HepG2 (cell line): Measurements from ENCODE around the gene NPFFR1. TPM values are rescaled to one million over a fixed set of nuclear protein-coding genes. Genes with fewer than 3 reads are reported as not detected.

ENCODE experiments used
- FOSL1 ChIP-seq: sonication (generic); formaldehyde crosslinking; IDR thresholded peaks from 2 replicates; pipeline ENCODE4 v1.9.0; 2021; ENCODE audit warnings: missing genetic modification reagents, borderline replicate concordance
- GATAD2A ChIP-seq: IDR thresholded peaks from 2 replicates; pipeline ENCODE4 v1.6.1; 2016
- NR2C2 ChIP-seq: sonication (generic); formaldehyde crosslinking; IDR thresholded peaks from 2 replicates; pipeline ENCODE4 v1.4.0; 2020; ENCODE audit warnings: missing genetic modification reagents, mild to moderate bottlenecking, moderate library complexity, borderline replicate concordance
- SMC3 ChIP-seq: IDR thresholded peaks from 2 replicates; pipeline ENCODE4 v1.6.1; 2011; ENCODE audit warnings: low read length, improper control_type of control experiment
- SP2 ChIP-seq: sonication (generic); formaldehyde crosslinking; IDR thresholded peaks from 2 replicates; pipeline ENCODE4 v1.5.1; 2020; ENCODE audit warnings: mild to moderate bottlenecking, missing genetic modification reagents
- TBX2 ChIP-seq: sonication (generic); formaldehyde crosslinking; IDR thresholded peaks from 2 replicates; pipeline ENCODE4 v1.5.0; 2020; ENCODE audit warnings: missing genetic modification reagents, mild to moderate bottlenecking, borderline replicate concordance
- ZGPAT ChIP-seq: IDR thresholded peaks from 2 replicates; pipeline ENCODE4 v1.6.1; 2016; ENCODE audit warnings: mild to moderate bottlenecking
- ZNF121 ChIP-seq: sonication (generic); formaldehyde crosslinking; IDR thresholded peaks from 2 replicates; pipeline ENCODE4 v1.5.0; 2020; ENCODE audit warnings: mild to moderate bottlenecking, missing genetic modification reagents
- ZNF552 ChIP-seq: sonication (generic); formaldehyde crosslinking; IDR thresholded peaks from 2 replicates; pipeline ENCODE4 v1.9.0; 2022; ENCODE audit warnings: missing genetic modification reagents, mild to moderate bottlenecking, borderline replicate concordance
- ZNF891 ChIP-seq: sonication (generic); formaldehyde crosslinking; IDR thresholded peaks from 2 replicates; pipeline ENCODE4 v1.5.0; 2020; ENCODE audit warnings: mild to moderate bottlenecking, missing genetic modification reagents
- ZSCAN12 ChIP-seq: sonication (generic); formaldehyde crosslinking; IDR thresholded peaks from 2 replicates; pipeline ENCODE4 v1.9.0; 2021; ENCODE audit warnings: mild to moderate bottlenecking, missing genetic modification reagents
- polyA plus RNA-seq, 8 experiments: library from polyadenylated mRNA; depleted of rRNA in 3 of 8; stranded (reverse) in 7 of 8; unstranded in 1 of 8; fragments of >200 nt; fragmentation: Illumina TruSeq in 4 of 8; extraction: Trizol in 4 of 8; gene quantifications; 2 replicates each; pipeline versions ENCODE4 v1.2.1 to v1.2.3, GENCODE V29; 2011 to 2016; ENCODE audit warnings: low read depth in 4 of 8, missing spikeins in 1 of 8, mixed read lengths in 1 of 8; ENCODE audit not compliant: insufficient read depth in 1 of 8
- total RNA-seq, 5 experiments: library from RNA; depleted of rRNA; stranded (reverse); fragments of >200 nt; fragmentation: Illumina TruSeq; extraction: Trizol; gene quantifications; 2 replicates each; pipeline ENCODE4 v1.2.3, GENCODE V29; 2016; ENCODE audit warnings: low read depth in 1 of 5
- TF ChIP-seq, protein P1 (sequence below): sonication (generic); formaldehyde crosslinking; IDR thresholded peaks from 2 replicates; pipeline ENCODE4 v1.8.0; 2022; ENCODE audit warnings: missing genetic modification reagents, mild to moderate bottlenecking, moderate library complexity, borderline replicate concordance
- TF ChIP-seq, protein P2 (sequence below): sonication (generic); IDR thresholded peaks from 2 replicates; pipeline ENCODE4 v1.6.1; 2016; ENCODE audit warnings: low read depth, borderline replicate concordance
- TF ChIP-seq, protein P3 (sequence below), 2 experiments: sonication (generic) in 1 of 2; formaldehyde crosslinking in 1 of 2; IDR thresholded peaks; 2 replicates each; pipeline versions ENCODE4 v1.5.1 to v1.6.1; 2011 to 2020; ENCODE audit warnings: borderline replicate concordance in 1 of 2, low read depth in 1 of 2, low read length in 1 of 2, mild to moderate bottlenecking in 1 of 2, missing genetic modification reagents in 1 of 2, moderate library complexity in 1 of 2
- TF ChIP-seq, protein P4 (sequence below): sonication (generic); formaldehyde crosslinking; IDR thresholded peaks from 2 replicates; pipeline ENCODE4 v1.4.0; 2020; ENCODE audit warnings: missing genetic modification reagents

NPFFR1 gene
- total and polyA plus RNA-seq, 2 of the 13 experiments (the other 11 are each of a cell fraction or from before 2014, with no cell fraction given) = under 0.01 TPM; not detected in 1

DNA sequence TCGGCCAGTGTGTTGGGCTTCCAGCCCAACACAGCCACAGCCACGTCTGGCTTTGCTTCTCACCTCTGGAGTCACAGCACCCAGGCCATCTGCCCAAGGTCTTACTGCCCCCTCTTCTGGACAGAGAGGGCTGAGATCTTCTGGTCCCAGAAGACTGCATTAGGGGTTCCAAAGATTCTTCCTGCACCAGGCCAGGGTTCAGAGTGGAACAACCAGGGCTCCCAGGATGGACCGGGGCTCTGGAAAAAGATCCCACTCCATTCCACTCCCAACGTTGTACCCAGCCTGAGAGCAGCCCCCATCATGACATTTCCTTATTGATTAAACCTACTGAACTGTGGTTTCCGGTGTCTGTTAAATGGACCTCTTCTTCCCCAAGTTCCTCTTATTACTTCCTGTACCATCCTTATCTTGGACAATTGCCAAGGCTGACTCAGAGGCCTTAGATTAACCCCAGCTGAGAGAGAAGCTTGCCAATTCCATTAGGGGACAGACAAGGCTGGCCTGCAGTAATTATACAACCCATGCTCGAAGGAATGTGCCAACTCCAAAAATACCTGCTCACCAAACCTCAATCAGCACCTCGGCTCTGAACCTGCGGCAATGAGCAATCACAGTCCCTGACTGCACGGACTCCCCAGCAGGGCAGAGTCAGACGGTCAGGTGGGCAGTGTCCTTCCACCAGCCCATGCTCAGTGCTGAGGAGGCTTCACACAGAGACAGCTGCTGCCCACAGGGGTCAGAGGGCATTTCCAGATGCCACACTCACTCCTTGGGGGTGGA lies 47.9 kb upstream of the NPFFR1 start (continued):
- TF ChIP-seq, protein P1, sequence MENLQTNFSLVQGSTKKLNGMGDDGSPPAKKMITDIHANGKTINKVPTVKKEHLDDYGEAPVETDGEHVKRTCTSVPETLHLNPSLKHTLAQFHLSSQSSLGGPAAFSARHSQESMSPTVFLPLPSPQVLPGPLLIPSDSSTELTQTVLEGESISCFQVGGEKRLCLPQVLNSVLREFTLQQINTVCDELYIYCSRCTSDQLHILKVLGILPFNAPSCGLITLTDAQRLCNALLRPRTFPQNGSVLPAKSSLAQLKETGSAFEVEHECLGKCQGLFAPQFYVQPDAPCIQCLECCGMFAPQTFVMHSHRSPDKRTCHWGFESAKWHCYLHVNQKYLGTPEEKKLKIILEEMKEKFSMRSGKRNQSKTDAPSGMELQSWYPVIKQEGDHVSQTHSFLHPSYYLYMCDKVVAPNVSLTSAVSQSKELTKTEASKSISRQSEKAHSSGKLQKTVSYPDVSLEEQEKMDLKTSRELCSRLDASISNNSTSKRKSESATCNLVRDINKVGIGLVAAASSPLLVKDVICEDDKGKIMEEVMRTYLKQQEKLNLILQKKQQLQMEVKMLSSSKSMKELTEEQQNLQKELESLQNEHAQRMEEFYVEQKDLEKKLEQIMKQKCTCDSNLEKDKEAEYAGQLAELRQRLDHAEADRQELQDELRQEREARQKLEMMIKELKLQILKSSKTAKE (CRISPR knock-in tag) = 0 out of 2 replicates have a peak, but pooled peaks have one; percentile 23
- TF ChIP-seq TBX2 (CRISPR knock-in tag) (peak; percentile 16; the same call in 1 of the 2 replicates), ZNF891 (CRISPR knock-in tag) (no peak), ZGPAT (CRISPR knock-in tag) (no peak), ZNF121 (CRISPR knock-in tag) (peak; percentile 46; the same call in 1 of the 2 replicates), SMC3 (peak; percentile 42; the same call in 1 of the 2 replicates), NR2C2 (CRISPR knock-in tag) (peak; percentile 79), FOSL1 (CRISPR knock-in tag) (peak; percentile 23; the same call in 1 of the 2 replicates), ZSCAN12 (CRISPR knock-in tag) (no peak), ZNF552 (CRISPR knock-in tag) (0 out of 2 replicates have a peak, but pooled peaks have one; percentile 34), SP2 (CRISPR knock-in tag) (no peak), GATAD2A (CRISPR knock-in tag) (peak; percentile 34; the same call in 1 of the 2 replicates)
- TF ChIP-seq, protein P2, sequence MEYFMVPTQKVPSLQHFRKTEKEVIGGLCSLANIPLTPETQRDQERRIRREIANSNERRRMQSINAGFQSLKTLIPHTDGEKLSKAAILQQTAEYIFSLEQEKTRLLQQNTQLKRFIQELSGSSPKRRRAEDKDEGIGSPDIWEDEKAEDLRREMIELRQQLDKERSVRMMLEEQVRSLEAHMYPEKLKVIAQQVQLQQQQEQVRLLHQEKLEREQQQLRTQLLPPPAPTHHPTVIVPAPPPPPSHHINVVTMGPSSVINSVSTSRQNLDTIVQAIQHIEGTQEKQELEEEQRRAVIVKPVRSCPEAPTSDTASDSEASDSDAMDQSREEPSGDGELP = peak; percentile 58
- TF ChIP-seq, protein P3, sequence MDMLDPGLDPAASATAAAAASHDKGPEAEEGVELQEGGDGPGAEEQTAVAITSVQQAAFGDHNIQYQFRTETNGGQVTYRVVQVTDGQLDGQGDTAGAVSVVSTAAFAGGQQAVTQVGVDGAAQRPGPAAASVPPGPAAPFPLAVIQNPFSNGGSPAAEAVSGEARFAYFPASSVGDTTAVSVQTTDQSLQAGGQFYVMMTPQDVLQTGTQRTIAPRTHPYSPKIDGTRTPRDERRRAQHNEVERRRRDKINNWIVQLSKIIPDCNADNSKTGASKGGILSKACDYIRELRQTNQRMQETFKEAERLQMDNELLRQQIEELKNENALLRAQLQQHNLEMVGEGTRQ (IDR thresholded peaks at IDR 0.05; ENCODE audit: low read depth, low read length) = no peak
- TF ChIP-seq, protein P3 (CRISPR knock-in tag; IDR thresholded peaks at IDR 0.05; ENCODE audit: borderline replicate concordance) = 0 out of 2 replicates have a peak, but pooled peaks have one; percentile 9
- TF ChIP-seq, protein P4, sequence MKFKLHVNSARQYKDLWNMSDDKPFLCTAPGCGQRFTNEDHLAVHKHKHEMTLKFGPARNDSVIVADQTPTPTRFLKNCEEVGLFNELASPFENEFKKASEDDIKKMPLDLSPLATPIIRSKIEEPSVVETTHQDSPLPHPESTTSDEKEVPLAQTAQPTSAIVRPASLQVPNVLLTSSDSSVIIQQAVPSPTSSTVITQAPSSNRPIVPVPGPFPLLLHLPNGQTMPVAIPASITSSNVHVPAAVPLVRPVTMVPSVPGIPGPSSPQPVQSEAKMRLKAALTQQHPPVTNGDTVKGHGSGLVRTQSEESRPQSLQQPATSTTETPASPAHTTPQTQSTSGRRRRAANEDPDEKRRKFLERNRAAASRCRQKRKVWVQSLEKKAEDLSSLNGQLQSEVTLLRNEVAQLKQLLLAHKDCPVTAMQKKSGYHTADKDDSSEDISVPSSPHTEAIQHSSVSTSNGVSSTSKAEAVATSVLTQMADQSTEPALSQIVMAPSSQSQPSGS (CRISPR knock-in tag) = 0 out of 2 replicates have a peak, but pooled peaks have one; percentile 16
